ENCODE results near the gene DDI2. TPM values are rescaled to one million over a fixed set of nuclear protein-coding genes. Genes with fewer than 3 reads are reported as not detected.

The DDI2 gene
- total and polyA plus RNA-seq, 4 donors = 7.2 to 94.3 (median 24.2) TPM

DNA sequence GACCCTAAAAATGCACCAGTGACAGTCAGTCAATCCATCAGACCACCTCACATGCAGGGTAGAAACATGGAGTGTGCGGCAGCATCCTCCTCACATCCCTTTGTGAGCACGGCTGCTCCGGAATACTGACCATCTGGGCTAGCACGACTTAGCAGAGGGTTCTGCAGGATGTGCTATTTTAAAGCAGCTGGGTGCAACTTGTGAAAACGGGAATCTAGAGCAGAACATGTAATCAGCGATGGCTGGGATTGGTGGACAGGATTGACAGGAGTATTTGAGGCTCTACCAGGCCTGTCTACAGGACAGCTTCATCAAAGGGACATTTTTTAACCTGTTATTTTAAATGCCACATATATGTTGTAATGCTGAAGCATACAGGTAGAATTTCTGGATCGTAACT lies 50.1 kb downstream of the DDI2 start:
- 86 to 93% methylated on average over 7 of the region's 7 CpGs for WGBS, 2 donors
- ATAC-seq (ENCODE audit: insufficient read depth, low FRiP score) (no peak), DNase-seq (no peak)
- Histone ChIP-seq H3K9me3 (ENCODE audit: control insufficient read depth in 4 of 4, insufficient read depth in 3 of 4, low read length in 3 of 4) (no peaks in the 10 kb centered on the region), H3K9ac (ENCODE audit: insufficient read depth in 1 of 2, low read length in 2 of 2) (no peak overlapping the region), H3K4me3 (no peak overlapping the region), H3K36me3 (ENCODE audit: control insufficient read depth in 4 of 4, insufficient read depth in 4 of 4, low read length in 4 of 4) (peaks cover 0 to under 1% (median 0%) of the 10 kb centered on the region in 4 donors), H3K27ac (ENCODE audit: low read depth in 1 of 2, low read length in 1 of 2) (no peak overlapping the region), H3K27me3 (ENCODE audit: control insufficient read depth in 3 of 3, insufficient read depth in 3 of 3, low read length in 2 of 3) (no peaks in the 10 kb centered on the region), H3K4me1 (ENCODE audit: control insufficient read depth in 5 of 5, insufficient read depth in 5 of 5, low read length in 5 of 5) (peaks cover 0 to 7% (median 3%) of the 10 kb centered on the region in 5 donors)
- TF ChIP-seq, protein P1, sequence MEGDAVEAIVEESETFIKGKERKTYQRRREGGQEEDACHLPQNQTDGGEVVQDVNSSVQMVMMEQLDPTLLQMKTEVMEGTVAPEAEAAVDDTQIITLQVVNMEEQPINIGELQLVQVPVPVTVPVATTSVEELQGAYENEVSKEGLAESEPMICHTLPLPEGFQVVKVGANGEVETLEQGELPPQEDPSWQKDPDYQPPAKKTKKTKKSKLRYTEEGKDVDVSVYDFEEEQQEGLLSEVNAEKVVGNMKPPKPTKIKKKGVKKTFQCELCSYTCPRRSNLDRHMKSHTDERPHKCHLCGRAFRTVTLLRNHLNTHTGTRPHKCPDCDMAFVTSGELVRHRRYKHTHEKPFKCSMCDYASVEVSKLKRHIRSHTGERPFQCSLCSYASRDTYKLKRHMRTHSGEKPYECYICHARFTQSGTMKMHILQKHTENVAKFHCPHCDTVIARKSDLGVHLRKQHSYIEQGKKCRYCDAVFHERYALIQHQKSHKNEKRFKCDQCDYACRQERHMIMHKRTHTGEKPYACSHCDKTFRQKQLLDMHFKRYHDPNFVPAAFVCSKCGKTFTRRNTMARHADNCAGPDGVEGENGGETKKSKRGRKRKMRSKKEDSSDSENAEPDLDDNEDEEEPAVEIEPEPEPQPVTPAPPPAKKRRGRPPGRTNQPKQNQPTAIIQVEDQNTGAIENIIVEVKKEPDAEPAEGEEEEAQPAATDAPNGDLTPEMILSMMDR (IDR thresholded peaks at IDR 0.05; ENCODE audit: control extremely low read depth, extremely low read depth) = no peak

DNA sequence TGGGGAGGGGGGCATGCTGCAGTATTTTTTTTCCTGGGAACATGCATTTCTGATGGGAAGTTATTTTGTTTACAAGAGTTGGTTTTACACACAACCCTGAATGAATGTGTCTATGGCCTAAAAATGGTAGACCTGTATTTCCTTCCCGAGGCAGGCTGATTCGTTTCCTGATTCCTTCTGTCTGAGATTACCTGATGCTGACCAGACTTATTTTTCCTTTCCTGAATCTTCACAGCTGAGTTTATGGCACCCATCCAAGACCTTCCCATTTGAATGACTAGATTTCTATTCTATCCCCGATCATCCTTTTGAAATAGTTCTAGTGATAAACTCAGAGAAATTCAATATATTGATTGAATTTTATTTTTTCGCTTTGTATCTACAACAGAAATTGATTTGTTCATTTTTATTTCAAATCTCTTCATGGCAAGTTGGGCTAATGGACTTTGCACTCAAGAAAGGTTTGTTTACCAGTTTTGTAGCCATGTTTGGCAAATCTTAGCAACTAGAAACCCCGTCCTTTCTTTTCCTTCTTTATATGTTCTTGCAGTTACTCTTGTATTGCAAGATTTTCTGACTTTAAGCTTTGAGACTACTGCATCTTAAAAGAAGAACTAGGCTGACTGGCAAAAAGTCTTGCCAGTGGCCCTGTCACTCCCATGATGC lies 51.0 kb downstream of the DDI2 start:
- H3K9me3 ChIP-seq (ENCODE audit: control insufficient read depth in 4 of 4, insufficient read depth in 3 of 4, low read length in 3 of 4) = no peaks in the 10 kb centered on the region
- peaks cover 0 to 7% (median 0%) of the 10 kb centered on the region in 5 donors for H3K4me1 ChIP-seq (ENCODE audit: control insufficient read depth in 5 of 5, insufficient read depth in 5 of 5, low read length in 5 of 5)
- no peaks in the 10 kb centered on the region for H3K36me3 ChIP-seq (ENCODE audit: control insufficient read depth in 4 of 4, insufficient read depth in 4 of 4, low read length in 4 of 4)
- H3K27me3 ChIP-seq (ENCODE audit: control insufficient read depth in 3 of 3, insufficient read depth in 3 of 3, low read length in 2 of 3) = no peaks in the 10 kb centered on the region
- ATAC-seq (ENCODE audit: insufficient read depth, low FRiP score) (no peak), DNase-seq (no peak)
- H3K9ac ChIP-seq (ENCODE audit: insufficient read depth in 1 of 2, low read length in 2 of 2) = no peak overlapping the region
- no peak overlapping the region for H3K27ac ChIP-seq (ENCODE audit: low read depth in 1 of 2, low read length in 1 of 2)
- H3K4me3 ChIP-seq = no peak overlapping the region
- 71 to 85% methylated on average over 5 of the region's 5 CpGs for WGBS, 2 donors
- TF ChIP-seq, protein P1 (IDR thresholded peaks at IDR 0.05; ENCODE audit: control extremely low read depth, extremely low read depth) = no peak

DNA sequence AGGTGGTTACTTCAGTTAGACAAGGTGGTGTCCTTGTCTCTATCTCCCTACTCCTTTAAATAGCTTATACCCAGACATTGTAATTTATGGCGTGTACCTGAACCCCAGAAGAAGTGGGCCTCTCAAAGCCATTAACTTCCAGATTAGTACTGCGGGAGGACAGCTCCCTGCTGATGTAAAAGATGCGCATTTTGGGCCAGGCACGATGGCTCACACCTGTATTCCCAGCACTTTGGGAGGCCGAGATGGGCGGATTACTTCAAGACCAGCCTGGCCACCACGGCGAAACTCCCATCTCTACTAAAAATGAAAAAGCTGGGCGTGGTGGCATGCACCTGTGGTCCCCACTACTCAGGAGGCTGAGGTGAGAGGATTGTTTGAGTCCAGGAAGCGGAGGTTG lies 51.8 kb downstream of the DDI2 start:
- Histone ChIP-seq H3K27me3 (ENCODE audit: control insufficient read depth in 3 of 3, insufficient read depth in 3 of 3, low read length in 2 of 3) (no peaks in the 10 kb centered on the region), H3K27ac (ENCODE audit: low read depth in 1 of 2, low read length in 1 of 2) (no peak overlapping the region), H3K36me3 (ENCODE audit: control insufficient read depth in 4 of 4, insufficient read depth in 4 of 4, low read length in 4 of 4) (no peaks in the 10 kb centered on the region), H3K4me3 (no peak overlapping the region), H3K9me3 (ENCODE audit: control insufficient read depth in 4 of 4, insufficient read depth in 3 of 4, low read length in 3 of 4) (no peaks in the 10 kb centered on the region), H3K9ac (ENCODE audit: insufficient read depth in 1 of 2, low read length in 2 of 2) (no peak overlapping the region), H3K4me1 (ENCODE audit: control insufficient read depth in 5 of 5, insufficient read depth in 5 of 5, low read length in 5 of 5) (peaks cover 0 to 7% (median 0%) of the 10 kb centered on the region in 5 donors)
- TF ChIP-seq, protein P1 (IDR thresholded peaks at IDR 0.05; ENCODE audit: control extremely low read depth, extremely low read depth) = no peak
- 91% methylated on average over 10 of the region's 10 CpGs for WGBS, 2 donors
- no peak for ATAC-seq (ENCODE audit: insufficient read depth, low FRiP score)
- no peak for DNase-seq

DNA sequence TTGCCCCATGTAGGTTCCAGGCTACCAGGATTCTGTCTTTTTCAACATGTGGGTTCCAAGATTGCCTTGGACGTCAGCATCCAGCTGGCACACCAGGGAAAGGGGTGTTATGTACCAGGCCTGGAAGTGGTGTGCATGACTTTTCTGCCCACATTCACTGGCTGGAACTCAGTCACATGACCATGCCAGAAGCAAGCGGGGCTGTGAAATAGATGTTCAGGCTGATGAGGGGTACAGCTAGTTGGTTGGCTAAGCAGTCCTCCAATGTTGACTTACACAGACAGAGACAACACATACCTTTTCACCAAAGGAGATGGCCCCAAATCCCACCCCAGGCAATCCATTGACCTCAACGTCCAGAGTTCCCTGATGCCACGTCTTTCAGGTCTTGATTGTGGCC lies 52.6 kb downstream of the DDI2 start:
- WGBS, 2 donors = 64 to 67% methylated on average over 4 of the region's 4 CpGs
- no peaks in the 10 kb centered on the region for H3K36me3 ChIP-seq (ENCODE audit: control insufficient read depth in 4 of 4, insufficient read depth in 4 of 4, low read length in 4 of 4)
- H3K4me3 ChIP-seq = no peak overlapping the region
- DNase-seq (no peak), ATAC-seq (ENCODE audit: insufficient read depth, low FRiP score) (no peak)
- TF ChIP-seq, protein P1 (IDR thresholded peaks at IDR 0.05; ENCODE audit: control extremely low read depth, extremely low read depth) = no peak
- peaks cover 0 to 7% (median 0%) of the 10 kb centered on the region in 5 donors for H3K4me1 ChIP-seq (ENCODE audit: control insufficient read depth in 5 of 5, insufficient read depth in 5 of 5, low read length in 5 of 5)
- no peaks in the 10 kb centered on the region for H3K9me3 ChIP-seq (ENCODE audit: control insufficient read depth in 4 of 4, insufficient read depth in 3 of 4, low read length in 3 of 4)
- no peak overlapping the region for H3K9ac ChIP-seq (ENCODE audit: insufficient read depth in 1 of 2, low read length in 2 of 2)
- no peaks in the 10 kb centered on the region for H3K27me3 ChIP-seq (ENCODE audit: control insufficient read depth in 3 of 3, insufficient read depth in 3 of 3, low read length in 2 of 3)
- no peak overlapping the region for H3K27ac ChIP-seq (ENCODE audit: low read depth in 1 of 2, low read length in 1 of 2)
